Upper lobe of left lung (tissue), 4 donors: ENCODE data around the gene MAEA.

Source experiments
- EP300 ChIP-seq, 4 donors: sonication (generic); formaldehyde crosslinking; IDR thresholded peaks; one replicate each; pipeline ENCODE4 v1.5.1; 2017; ENCODE audit warnings: antibody characterized with exemption in 4 of 4, control low read depth in 2 of 4
- POLR2A ChIP-seq, 4 donors: fragments of 450-650 bp; IDR thresholded peaks; one replicate each; pipeline ENCODE4 v1.5.1; 2016 to 2017; ENCODE audit warnings: antibody characterized with exemption in 4 of 4, mild to moderate bottlenecking in 2 of 4
- POLR2AphosphoS5 ChIP-seq, 2 donors: sonication (generic); formaldehyde crosslinking; IDR thresholded peaks; one replicate each; pipeline ENCODE4 v1.5.1; 2017; ENCODE audit warnings: antibody characterized with exemption in 2 of 2
- TF ChIP-seq, protein P1 (sequence below), 6 experiments: fragments of 450-650 bp in 4 of 6; fragments of 200-600 bp in 2 of 6; sonication (generic) in 2 of 6; IDR thresholded peaks; one replicate each; pipeline ENCODE4 v1.5.1; 2016 to 2019; ENCODE audit warnings: antibody characterized with exemption in 6 of 6

GRCh38 chr4:1266881-1267763 is 22.6 kb upstream of the MAEA start:
- TF ChIP-seq, protein P1, sequence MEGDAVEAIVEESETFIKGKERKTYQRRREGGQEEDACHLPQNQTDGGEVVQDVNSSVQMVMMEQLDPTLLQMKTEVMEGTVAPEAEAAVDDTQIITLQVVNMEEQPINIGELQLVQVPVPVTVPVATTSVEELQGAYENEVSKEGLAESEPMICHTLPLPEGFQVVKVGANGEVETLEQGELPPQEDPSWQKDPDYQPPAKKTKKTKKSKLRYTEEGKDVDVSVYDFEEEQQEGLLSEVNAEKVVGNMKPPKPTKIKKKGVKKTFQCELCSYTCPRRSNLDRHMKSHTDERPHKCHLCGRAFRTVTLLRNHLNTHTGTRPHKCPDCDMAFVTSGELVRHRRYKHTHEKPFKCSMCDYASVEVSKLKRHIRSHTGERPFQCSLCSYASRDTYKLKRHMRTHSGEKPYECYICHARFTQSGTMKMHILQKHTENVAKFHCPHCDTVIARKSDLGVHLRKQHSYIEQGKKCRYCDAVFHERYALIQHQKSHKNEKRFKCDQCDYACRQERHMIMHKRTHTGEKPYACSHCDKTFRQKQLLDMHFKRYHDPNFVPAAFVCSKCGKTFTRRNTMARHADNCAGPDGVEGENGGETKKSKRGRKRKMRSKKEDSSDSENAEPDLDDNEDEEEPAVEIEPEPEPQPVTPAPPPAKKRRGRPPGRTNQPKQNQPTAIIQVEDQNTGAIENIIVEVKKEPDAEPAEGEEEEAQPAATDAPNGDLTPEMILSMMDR (IDR thresholded peaks at IDR 0.05): no peak
- TF ChIP-seq POLR2A (IDR thresholded peaks at IDR 0.05) (no peak), POLR2AphosphoS5 (IDR thresholded peaks at IDR 0.05) (no peak), EP300 (IDR thresholded peaks at IDR 0.05) (no peak)
